OCI-LY3 (cell line): ENCODE results near the gene RPS26.

Experiments
- EZH2phosphoT487 ChIP-seq: fragments of 200-600 bp; shearing (Covaris generic); IDR thresholded peaks from 2 replicates; pipeline ENCODE4 v1.6.1; 2018; ENCODE audit warnings: antibody characterized with exemption, mixed run types, low read depth
- TF ChIP-seq, protein P1 (sequence below): fragments of 200-600, 300-600 bp; sonication (generic); IDR thresholded peaks from 2 replicates; pipeline ENCODE4 v1.5.1; 2014; ENCODE audit warnings: antibody characterized with exemption, low read length, low read depth

GRCh38 chr12:56028511-56029165 is 13.1 kb upstream of the RPS26 start:
- TF ChIP-seq, protein P1, sequence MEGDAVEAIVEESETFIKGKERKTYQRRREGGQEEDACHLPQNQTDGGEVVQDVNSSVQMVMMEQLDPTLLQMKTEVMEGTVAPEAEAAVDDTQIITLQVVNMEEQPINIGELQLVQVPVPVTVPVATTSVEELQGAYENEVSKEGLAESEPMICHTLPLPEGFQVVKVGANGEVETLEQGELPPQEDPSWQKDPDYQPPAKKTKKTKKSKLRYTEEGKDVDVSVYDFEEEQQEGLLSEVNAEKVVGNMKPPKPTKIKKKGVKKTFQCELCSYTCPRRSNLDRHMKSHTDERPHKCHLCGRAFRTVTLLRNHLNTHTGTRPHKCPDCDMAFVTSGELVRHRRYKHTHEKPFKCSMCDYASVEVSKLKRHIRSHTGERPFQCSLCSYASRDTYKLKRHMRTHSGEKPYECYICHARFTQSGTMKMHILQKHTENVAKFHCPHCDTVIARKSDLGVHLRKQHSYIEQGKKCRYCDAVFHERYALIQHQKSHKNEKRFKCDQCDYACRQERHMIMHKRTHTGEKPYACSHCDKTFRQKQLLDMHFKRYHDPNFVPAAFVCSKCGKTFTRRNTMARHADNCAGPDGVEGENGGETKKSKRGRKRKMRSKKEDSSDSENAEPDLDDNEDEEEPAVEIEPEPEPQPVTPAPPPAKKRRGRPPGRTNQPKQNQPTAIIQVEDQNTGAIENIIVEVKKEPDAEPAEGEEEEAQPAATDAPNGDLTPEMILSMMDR: no peak
- no peak for TF ChIP-seq EZH2phosphoT487
